ENCODE data around the gene SLC26A8. TPM values are rescaled to one million over a fixed set of nuclear protein-coding genes. Genes with fewer than 3 reads are reported as not detected.

The SLC26A8 gene
- total RNA-seq, 2 experiments from 2014 or later = not detected

GRCh38 chr6:36028088-36028876, 3.8 kb upstream of the SLC26A8 start:
- peaks cover 20% of the 10 kb centered on the region for H3K27me3 Mint-ChIP-seq
- peak overlapping the region; percentile 91 for H3K4me3 Mint-ChIP-seq
- Histone ChIP-seq H3K9me3 (ENCODE audit: control insufficient read depth in 1 of 2, insufficient read depth in 1 of 2, low read length in 2 of 2) (no peaks in the 10 kb centered on the region), H3K36me3 (ENCODE audit: insufficient read depth, low read length) (no peaks in the 10 kb centered on the region), H3K4me1 (ENCODE audit: insufficient read depth, low read length) (peaks cover 36% of the 10 kb centered on the region), H3K27me3 (ENCODE audit: control insufficient read depth in 1 of 2, insufficient read depth in 2 of 2, low read length in 2 of 2) (peaks cover 10 to 17% of the 10 kb centered on the region in 2 experiments), H3K27ac (ENCODE audit: low read depth in 1 of 2, low read length in 2 of 2) (peak overlapping the region; percentile 53 to 85), H3K4me3 (ENCODE audit: low read length) (peak overlapping the region; percentile 99)
- DNase-seq = peak in 13 of 14 experiments; percentile 11 to 73 (median 41)
- TF ChIP-seq, protein P1, sequence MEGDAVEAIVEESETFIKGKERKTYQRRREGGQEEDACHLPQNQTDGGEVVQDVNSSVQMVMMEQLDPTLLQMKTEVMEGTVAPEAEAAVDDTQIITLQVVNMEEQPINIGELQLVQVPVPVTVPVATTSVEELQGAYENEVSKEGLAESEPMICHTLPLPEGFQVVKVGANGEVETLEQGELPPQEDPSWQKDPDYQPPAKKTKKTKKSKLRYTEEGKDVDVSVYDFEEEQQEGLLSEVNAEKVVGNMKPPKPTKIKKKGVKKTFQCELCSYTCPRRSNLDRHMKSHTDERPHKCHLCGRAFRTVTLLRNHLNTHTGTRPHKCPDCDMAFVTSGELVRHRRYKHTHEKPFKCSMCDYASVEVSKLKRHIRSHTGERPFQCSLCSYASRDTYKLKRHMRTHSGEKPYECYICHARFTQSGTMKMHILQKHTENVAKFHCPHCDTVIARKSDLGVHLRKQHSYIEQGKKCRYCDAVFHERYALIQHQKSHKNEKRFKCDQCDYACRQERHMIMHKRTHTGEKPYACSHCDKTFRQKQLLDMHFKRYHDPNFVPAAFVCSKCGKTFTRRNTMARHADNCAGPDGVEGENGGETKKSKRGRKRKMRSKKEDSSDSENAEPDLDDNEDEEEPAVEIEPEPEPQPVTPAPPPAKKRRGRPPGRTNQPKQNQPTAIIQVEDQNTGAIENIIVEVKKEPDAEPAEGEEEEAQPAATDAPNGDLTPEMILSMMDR (IDR thresholded peaks at IDR 0.05) = no peak
- H3K36me3 Mint-ChIP-seq (ENCODE audit: low read depth) = peaks cover 10% of the 10 kb centered on the region
- peak; percentile 25 for ATAC-seq (ENCODE audit: poor library complexity)
- ChIA-PET POLR2A (interaction anchor here (0.5 to 4.5 kb wide), 32 partner anchors 11 to 1140 kb away, joined by 3 to 57 read pairs (median 5); partner anchors contain the start of genes ANKS1A, BRPF3, MAPK13 and SRPK1), CTCF (interaction anchor here (0.7 to 5.2 kb wide), 25 partner anchors 9 to 573 kb away, joined by 3 to 77 read pairs (median 4); no protein-coding TSS in a partner anchor)
- peaks cover 51% of the 10 kb centered on the region for H3K4me1 Mint-ChIP-seq (ENCODE audit: low read depth)
- intact Hi-C loops (cut with DNase I, micrococcal nuclease) = loop anchor here in 1 of 2 experiments (5.0 to 10.0 kb wide), 4 partner anchors 414 to 1787 kb away; partner anchors contain the start of genes KCTD20, PPIL1, PXT1 and ZFAND3
- no peaks in the 10 kb centered on the region for H3K9me3 Mint-ChIP-seq
- H3K27ac Mint-ChIP-seq = peak overlapping the region; percentile 83

DNA sequence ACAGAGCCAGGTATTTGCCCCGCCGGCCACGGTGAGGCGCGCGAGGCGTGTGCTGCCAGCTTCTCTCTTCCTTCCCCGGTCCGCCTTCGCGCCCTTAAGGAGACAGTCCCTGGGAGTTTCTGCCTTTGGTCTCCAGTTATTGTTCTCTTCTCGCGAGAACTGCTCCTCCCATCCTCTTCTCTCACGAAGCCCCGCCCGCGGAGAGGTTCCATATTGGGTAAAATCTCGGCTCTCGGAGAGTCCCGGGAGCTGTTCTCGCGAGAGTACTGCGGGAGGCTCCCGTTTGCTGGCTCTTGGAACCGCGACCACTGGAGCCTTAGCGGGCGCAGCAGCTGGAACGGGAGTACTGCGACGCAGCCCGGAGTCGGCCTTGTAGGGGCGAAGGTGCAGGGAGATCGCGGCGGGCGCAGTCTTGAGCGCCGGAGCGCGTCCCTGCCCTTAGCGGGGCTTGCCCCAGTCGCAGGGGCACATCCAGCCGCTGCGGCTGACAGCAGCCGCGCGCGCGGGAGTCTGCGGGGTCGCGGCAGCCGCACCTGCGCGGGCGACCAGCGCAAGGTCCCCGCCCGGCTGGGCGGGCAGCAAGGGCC, 3.2 kb upstream of the SLC26A8 start, which contains the start of gene MAPK14:
Gene MAPK14 (plus strand): TSS at position 308 of the 587 bp plus-strand sequence. CDS start 350 bp downstream, outside the sequence.
- Histone ChIP-seq H3K27me3 (ENCODE audit: control insufficient read depth in 1 of 2, insufficient read depth in 2 of 2, low read length in 2 of 2) (peaks cover 10 to 21% of the 10 kb centered on the region in 2 experiments), H3K4me1 (ENCODE audit: insufficient read depth, low read length) (peaks cover 34% of the 10 kb centered on the region), H3K27ac (ENCODE audit: low read depth in 1 of 2, low read length in 2 of 2) (peak within 1 kb of the TSS; percentile 53 to 85), H3K4me3 (ENCODE audit: low read length) (peak within 1 kb of the TSS; percentile 99), H3K36me3 (ENCODE audit: insufficient read depth, low read length) (no peaks in the 10 kb centered on the region), H3K9me3 (ENCODE audit: control insufficient read depth in 1 of 2, insufficient read depth in 1 of 2, low read length in 2 of 2) (no peaks in the 10 kb centered on the region)
- Mint-ChIP-seq H3K27ac (peak within 1 kb of the TSS; percentile 83), H3K27me3 (peaks cover 20% of the 10 kb centered on the region), H3K4me3 (peak within 1 kb of the TSS; percentile 96), H3K36me3 (ENCODE audit: low read depth) (peaks cover 10% of the 10 kb centered on the region), H3K9me3 (no peaks in the 10 kb centered on the region), H3K4me1 (ENCODE audit: low read depth) (peaks cover 44% of the 10 kb centered on the region)
- intact Hi-C loops (cut with DNase I, micrococcal nuclease) = loop anchor here (1.0 to 10.0 kb wide), 13 partner anchors 68 to 1787 kb away; partner anchors contain the start of genes BRPF3 (in 1 of the 2), KCTD20 (in 1 of the 2), PPIL1 (in 1 of the 2) and PXT1 (in 1 of the 2)
- peak; percentile 86 for ATAC-seq (ENCODE audit: poor library complexity)
- ChIA-PET POLR2A (interaction anchor here (0.5 to 4.5 kb wide), 26 partner anchors 11 to 1672 kb away, joined by 3 to 57 read pairs (median 6); partner anchors contain the start of genes ANKS1A, BRPF3, MAPK13 and SRPK1), CTCF (interaction anchor here (0.7 to 5.2 kb wide), 21 partner anchors 9 to 333 kb away, joined by 3 to 77 read pairs (median 4); no protein-coding TSS in a partner anchor)
- peak; percentile 95 to 100 (median 98) for DNase-seq
- TF ChIP-seq, protein P1 (IDR thresholded peaks at IDR 0.05) = peak; percentile 80

DNA sequence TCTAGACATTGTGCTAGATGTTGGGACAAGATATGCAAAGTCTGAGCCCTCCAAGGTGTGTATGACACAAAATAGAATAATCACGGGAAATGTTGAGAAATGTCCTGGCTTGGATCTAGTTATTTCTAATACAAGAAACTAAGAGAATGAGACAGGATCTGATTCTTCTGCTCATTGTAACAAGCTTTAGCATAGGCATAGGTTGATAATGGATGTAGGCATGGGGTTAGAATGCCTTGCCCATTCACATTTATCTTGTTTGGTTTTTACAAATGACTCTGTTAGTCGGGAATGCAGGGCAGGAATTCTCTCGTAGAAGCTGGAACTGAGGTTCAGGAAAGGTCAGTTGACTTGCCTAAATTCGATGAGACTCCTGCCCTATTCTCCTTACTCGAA, 1.5 kb upstream of the SLC26A8 start:
- Histone ChIP-seq H3K4me3 (ENCODE audit: low read length) (no peak overlapping the region), H3K9me3 (ENCODE audit: control insufficient read depth in 1 of 2, insufficient read depth in 1 of 2, low read length in 2 of 2) (no peaks in the 10 kb centered on the region), H3K36me3 (ENCODE audit: insufficient read depth, low read length) (no peaks in the 10 kb centered on the region), H3K27me3 (ENCODE audit: control insufficient read depth in 1 of 2, insufficient read depth in 2 of 2, low read length in 2 of 2) (peaks cover 10 to 21% of the 10 kb centered on the region in 2 experiments), H3K4me1 (ENCODE audit: insufficient read depth, low read length) (peaks cover 20% of the 10 kb centered on the region), H3K27ac (ENCODE audit: low read depth in 1 of 2, low read length in 2 of 2) (no peak overlapping the region)
- Mint-ChIP-seq H3K27me3 (peaks cover 25% of the 10 kb centered on the region), H3K4me3 (no peak overlapping the region), H3K27ac (no peak overlapping the region), H3K36me3 (ENCODE audit: low read depth) (peaks cover 6% of the 10 kb centered on the region), H3K4me1 (ENCODE audit: low read depth) (peaks cover 31% of the 10 kb centered on the region), H3K9me3 (no peaks in the 10 kb centered on the region)
- ATAC-seq (ENCODE audit: poor library complexity) (no peak), DNase-seq (no peak)
- TF ChIP-seq, protein P1 (IDR thresholded peaks at IDR 0.05) = no peak
- POLR2A ChIA-PET = interaction anchor here (1.4 to 4.5 kb wide), 4 partner anchors 14 to 83 kb away, joined by 3 to 57 read pairs (median 27); no protein-coding TSS in a partner anchor
- intact Hi-C loops (cut with DNase I, micrococcal nuclease) = loop anchor here in 1 of 2 experiments (2.0 to 10.0 kb wide), 6 partner anchors 105 to 1789 kb away; partner anchors contain the start of genes KCTD20, PPIL1, PXT1 and SRPK1
- CTCF ChIA-PET = interaction anchor here (3.5 to 5.2 kb wide), 2 partner anchors 69 to 106 kb away, joined by 18 to 77 read pairs; no protein-coding TSS in a partner anchor
